Right renal cortex interstitium (tissue), 3 donors: ENCODE measurements around the gene BLVRA. TPM values are rescaled to one million over a fixed set of nuclear protein-coding genes. Genes with fewer than 3 reads are reported as not detected.
"Not testable (repeated sequence)": the region's sequence is repeated elsewhere in the genome, so short reads cannot be mapped to it uniquely, and the experiment has no call there.

Experiments used
- DNase-seq, 3 donors: peaks; one replicate each; pipeline ENCODE4 v3.0.0-alpha.2; 2013; ENCODE audit warnings: low read depth in 3 of 3, low spot score in 2 of 3
- polyA plus RNA-seq, 3 donors: library from polyadenylated mRNA; unstranded; fragments of 120-200 nt; gene quantifications; one replicate each; pipeline ENCODE4 v1.2.1, GENCODE V29; 2013; ENCODE audit not compliant: insufficient read length in 3 of 3

The BLVRA gene
- polyA plus RNA-seq, 3 donors, result 54.0 to 66.9 (median 65.3) TPM

- DNase-seq, result no peak
Observed at GRCh38 chr7:43767311-43767710, 8.8 kb downstream of the BLVRA start.

- DNase-seq, result no peak
Observed at GRCh38 chr7:43768201-43768886, 9.9 kb downstream of the BLVRA start.

- DNase-seq, result no peak
Observed at GRCh38 chr7:43768887-43769272, 10.4 kb downstream of the BLVRA start.

GRCh38 chr7:43769281-43769680 is 10.8 kb downstream of the BLVRA start:
- no peak for DNase-seq

GRCh38 chr7:43769791-43770465 is 11.4 kb downstream of the BLVRA start:
- DNase-seq, result no peak

GRCh38 chr7:43771128-43771527 is 12.6 kb downstream of the BLVRA start:
- no peak for DNase-seq

- DNase-seq, result no peak
Observed at GRCh38 chr7:43771573-43771972, 13.1 kb downstream of the BLVRA start.

- DNase-seq, result not testable (repeated sequence)
Observed at GRCh38 chr7:43773268-43773667, 14.8 kb downstream of the BLVRA start.

- not testable (repeated sequence) for DNase-seq
Observed at GRCh38 chr7:43775255-43775654, 16.8 kb downstream of the BLVRA start.

- not testable (repeated sequence) for DNase-seq
Observed at GRCh38 chr7:43778293-43779044, 20.0 kb downstream of the BLVRA start.

- DNase-seq, result no peak
Observed at GRCh38 chr7:43779045-43779812, 20.7 kb downstream of the BLVRA start.

- no peak for DNase-seq
Observed at GRCh38 chr7:43781726-43782607, 23.5 kb downstream of the BLVRA start.

GRCh38 chr7:43782768-43783555 is 24.5 kb downstream of the BLVRA start:
- no peak for DNase-seq

- DNase-seq, result no peak
Observed at GRCh38 chr7:43784030-43784584, 25.6 kb downstream of the BLVRA start.

GRCh38 chr7:43784585-43785087 is 26.2 kb downstream of the BLVRA start:
- not testable (repeated sequence) for DNase-seq

- no peak for DNase-seq
Observed at GRCh38 chr7:43785420-43785819, 26.9 kb downstream of the BLVRA start.

- DNase-seq, result no peak
Observed at GRCh38 chr7:43787771-43788170, 29.3 kb downstream of the BLVRA start.

- DNase-seq, result no peak
Observed at GRCh38 chr7:43790006-43790405, 31.5 kb downstream of the BLVRA start.

GRCh38 chr7:43790834-43791233 is 32.4 kb downstream of the BLVRA start:
- no peak for DNase-seq
